ENCODE measurements around the gene DZIP3.

GRCh38 chr3:108698461-108698860 lies 108.9 kb downstream of the DZIP3 start:
- TF ChIP-seq CTCF (IDR thresholded peaks at IDR 0.05), result no peak
- no peak for TF ChIP-seq EZH2 (IDR thresholded peaks at IDR 0.05; ENCODE audit: borderline replicate concordance, insufficient read depth, low read depth, low read length, poor library complexity, severe bottlenecking)
